HCT116 (cell line): ENCODE results near the gene CAPRIN1. TPM values are rescaled to one million over a fixed set of nuclear protein-coding genes. Genes with fewer than 3 reads are reported as not detected.
A peak's percentile ranks its signal among the peaks of the same experiment; 100 is the strongest.

ENCODE experiments used
- ATAC-seq: fragments of 200-7000 bp; cut with Tn5 transposase; 2 replicates; pipeline ENCODE4 v1.9.1; 2020; ENCODE audit warnings: mild to moderate bottlenecking, moderate library complexity
- BruUV-seq: library from RNA; stranded (reverse); fragments of 400-500 nt; replicated peaks from 2 replicates; lab custom pipeline; 2021; lab: Mats Ljungman, UMichigan
- CTCF ChIA-PET: fragments of 300-600 bp; sonication (Branson Sonifier 250); formaldehyde crosslinking; loops from one replicate; lab custom pipeline; 2021; ENCODE audit warnings: antibody characterized with exemption; lab: Charles Lee
- POLR2A ChIA-PET: fragments of 300-600, 350-600 bp; sonication (Branson Sonifier 250); formaldehyde crosslinking; loops from one replicate; lab custom pipeline; 2021; ENCODE audit warnings: antibody characterized with exemption; lab: Charles Lee
- RAD21 ChIA-PET, 2 experiments: fragments of 300-600 bp; sonication (Branson Sonifier 250); formaldehyde crosslinking; loops; one replicate each; lab custom pipeline; 2023; ENCODE audit warnings: low total read pairs in 2 of 2; ENCODE audit not compliant: uncharacterized antibody in 2 of 2, unreplicated experiment in 2 of 2, low non-redundant PET in 1 of 2; lab: Charles Lee
- DNase-seq: peaks from one replicate; pipeline ENCODE4 v3.0.0-alpha.2; 2010; ENCODE audit warnings: low read depth, low spot score
- H2AFZ ChIP-seq: fragments of 200-600 bp; shearing (Covaris generic), sonication (generic); 2 replicates; pipeline ENCODE4 v1.6.1; 2017; ENCODE audit warnings: low read depth, mixed run types, mixed read lengths, antibody characterized with exemption, low read length; ENCODE audit not compliant: poor library complexity, severe bottlenecking
- H3K27ac ChIP-seq: 2 replicates; pipeline ENCODE4 v1.5.1; 2012; ENCODE audit warnings: low read depth, low read length
- H3K27me3 ChIP-seq: fragments of 200-600 bp; sonication (generic); 2 replicates; pipeline ENCODE4 v1.6.1; 2016; ENCODE audit warnings: mixed run types, low read length, mixed read lengths; ENCODE audit not compliant: insufficient read depth
- H3K36me3 ChIP-seq, 2 experiments: fragments of 200-500 bp in 1 of 2; fragments of 200-600 bp in 1 of 2; sonication (Bioruptor generic) in 1 of 2; sonication (generic) in 1 of 2; 2 replicates each; pipeline versions ENCODE4 v1.5.1 to v1.6.1; 2014 to 2016; ENCODE audit warnings: low read length in 2 of 2, inconsistent platforms in 1 of 2, mixed read lengths in 1 of 2, mixed run types in 1 of 2; ENCODE audit not compliant: insufficient read depth in 2 of 2, control insufficient read depth in 1 of 2
- H3K4me1 ChIP-seq, 2 experiments: fragments of 200-600 bp in 1 of 2; sonication (generic) in 1 of 2; 2 replicates each; pipeline versions ENCODE4 v1.5.1 to v1.6.1; 2012 to 2017; ENCODE audit warnings: low read length in 2 of 2, inconsistent platforms in 1 of 2, mild to moderate bottlenecking in 1 of 2, mixed read lengths in 1 of 2, mixed run types in 1 of 2, moderate library complexity in 1 of 2; ENCODE audit not compliant: insufficient read depth in 2 of 2, control insufficient read depth in 1 of 2
- H3K4me2 ChIP-seq: fragments of 200-600 bp; sonication (generic); 2 replicates; pipeline ENCODE4 v1.6.1; 2017; ENCODE audit warnings: mixed run types, low read length, mixed read lengths
- H3K4me3 ChIP-seq, 2 experiments: fragments of 200-600 bp in 1 of 2; sonication (generic) in 1 of 2; replicated peaks in 1 of 2; 2 replicates each; pipeline ENCODE4 v1.5.1; 2011 to 2016; ENCODE audit warnings: low read length in 2 of 2, control low read depth in 1 of 2, low read depth in 1 of 2, mild to moderate bottlenecking in 1 of 2, mixed read lengths in 1 of 2, mixed run types in 1 of 2
- H3K79me2 ChIP-seq: fragments of 200-600 bp; sonication (generic); 2 replicates; pipeline ENCODE4 v1.6.1; 2017; ENCODE audit warnings: mild to moderate bottlenecking, mixed run types, low read length, moderate library complexity, mixed read lengths; ENCODE audit not compliant: insufficient read depth
- H3K9ac ChIP-seq: fragments of 200-600 bp; sonication (generic); 2 replicates; pipeline ENCODE4 v1.6.1; 2016; ENCODE audit warnings: low read length, mixed read lengths
- H3K9me2 ChIP-seq: fragments of 200-600 bp; sonication (generic), shearing (Covaris generic); 2 replicates; pipeline ENCODE4 v1.6.1; 2017; ENCODE audit warnings: mixed run types, mild to moderate bottlenecking, moderate library complexity; ENCODE audit not compliant: insufficient read depth
- H3K9me3 ChIP-seq, 2 experiments: fragments of 200-500 bp in 1 of 2; fragments of 200-600 bp in 1 of 2; sonication (Bioruptor generic) in 1 of 2; sonication (generic) in 1 of 2; 2 replicates each; pipeline ENCODE4 v1.6.1; 2014 to 2017; ENCODE audit warnings: low read length in 2 of 2, mixed read lengths in 2 of 2, inconsistent platforms in 1 of 2, low read depth in 1 of 2, mild to moderate bottlenecking in 1 of 2, mixed run types in 1 of 2, moderate library complexity in 1 of 2; ENCODE audit not compliant: control insufficient read depth in 1 of 2, insufficient read depth in 1 of 2
- H4K20me1 ChIP-seq: fragments of 200-600 bp; sonication (generic), shearing (Covaris generic); 2 replicates; pipeline ENCODE4 v1.6.1; 2017; ENCODE audit warnings: mixed run types, mild to moderate bottlenecking, moderate library complexity; ENCODE audit not compliant: insufficient read depth
- CEBPB ChIP-seq: IDR thresholded peaks from 2 replicates; pipeline ENCODE4 v1.6.1; 2012; ENCODE audit warnings: low read depth
- EZH2 ChIP-seq: fragments of 200-600 bp; sonication (generic); IDR thresholded peaks from 2 replicates; pipeline ENCODE4 v1.6.1; 2017; ENCODE audit warnings: antibody characterized with exemption, mixed run types
- EZH2phosphoT487 ChIP-seq: fragments of 200-600 bp; IDR thresholded peaks from 2 replicates; pipeline ENCODE4 v1.6.1; 2018; ENCODE audit warnings: antibody characterized with exemption, borderline replicate concordance
- JUND ChIP-seq: IDR thresholded peaks from 2 replicates; pipeline ENCODE4 v1.6.1; 2012
- MAX ChIP-seq: IDR thresholded peaks from 2 replicates; pipeline ENCODE4 v1.6.1; 2012
- POLR2A ChIP-seq: IDR thresholded peaks from 2 replicates; pipeline ENCODE4 v1.7.0; 2011; ENCODE audit warnings: borderline replicate concordance; ENCODE audit not compliant: insufficient read depth, insufficient read length; ENCODE audit errors: extremely low read depth
- POLR2AphosphoS5 ChIP-seq: IDR thresholded peaks from 2 replicates; pipeline ENCODE4 v1.6.1; 2011; ENCODE audit warnings: mild to moderate bottlenecking, low read depth, low read length, moderate library complexity
- RAD21 ChIP-seq: IDR thresholded peaks from 2 replicates; pipeline ENCODE4 v1.6.1; 2012; ENCODE audit warnings: low read depth, mild to moderate bottlenecking
- REST ChIP-seq: IDR thresholded peaks from 2 replicates; pipeline ENCODE4 v1.6.1; 2012; ENCODE audit warnings: low read depth
- SIN3A ChIP-seq: IDR thresholded peaks from 2 replicates; pipeline ENCODE4 v1.6.1; 2012; ENCODE audit warnings: low read depth
- SRF ChIP-seq: IDR thresholded peaks from 2 replicates; pipeline ENCODE4 v1.6.1; 2012; ENCODE audit warnings: low read depth
- YY1 ChIP-seq: IDR thresholded peaks from 2 replicates; pipeline ENCODE4 v1.6.1; 2011; ENCODE audit warnings: low read length, low read depth, moderate library complexity, mild to moderate bottlenecking; ENCODE audit not compliant: insufficient replicate concordance; ENCODE audit errors: extremely low read depth
- ZBTB33 ChIP-seq: IDR thresholded peaks from 2 replicates; pipeline ENCODE4 v1.6.1; 2011; ENCODE audit warnings: mild to moderate bottlenecking, low read length, moderate library complexity; ENCODE audit not compliant: insufficient replicate concordance; ENCODE audit errors: extremely low read depth
- ZNF274 ChIP-seq: fragments of 200-500 bp; sonication (Bioruptor generic); IDR thresholded peaks from 2 replicates; pipeline ENCODE4 v1.6.1; 2014; ENCODE audit warnings: mild to moderate bottlenecking, low read depth, low read length, inconsistent platforms
- intact Hi-C: fragments of 100-400 bp; cut with micrococcal nuclease; formaldehyde crosslinking; loops from 2 replicates; pipeline ENCODE4 v1.10.0; 2022
- total RNA-seq: library from RNA; stranded (reverse); gene quantifications from one replicate; pipeline ENCODE4 v1.2.1, GENCODE V29; 2021; ENCODE audit not compliant: unreplicated experiment

CAPRIN1 gene
- total RNA-seq, 1 experiment from 2014 or later, result 285 TPM

GRCh38 chr11:34053161-34053686, 1.7 kb downstream of the CAPRIN1 start:
- no peak overlapping the region for H2AFZ ChIP-seq
- POLR2A ChIA-PET, result interaction anchor here (1.0 kb wide), 1 partner anchor 55 kb away, joined by 3 read pairs; no protein-coding TSS in a partner anchor
- no TSS peak for BruUV-seq

More at GRCh38 chr11:34053161-34053686, 1.7 kb downstream of the CAPRIN1 start:
- Histone ChIP-seq H3K9ac (peak overlapping the region; percentile 93), H3K9me2 (no peaks in the 10 kb centered on the region; the same call in 1 of the 2 replicates), H3K27me3 (no peaks in the 10 kb centered on the region), H3K79me2 (peaks cover 61% of the 10 kb centered on the region), H3K9me3 (no peaks in the 10 kb centered on the region), H3K36me3 (peaks cover 3 to 20% of the 10 kb centered on the region in 2 experiments; a peak in 3 of 4 replicates), H3K4me3 (peak overlapping the region; percentile 69 to 71), H4K20me1 (peaks cover 17% of the 10 kb centered on the region; the same call in 1 of the 2 replicates), H3K4me1 (peaks cover 17 to 40% of the 10 kb centered on the region in 2 experiments; a peak in 3 of 4 replicates), H3K4me2 (peak overlapping the region; percentile 65), H3K27ac (peak overlapping the region; percentile 99)
- RAD21 ChIA-PET, result interaction anchor here in 1 of 2 experiments (0.7 kb wide), 1 partner anchor 769 kb away, joined by 3 read pairs; no protein-coding TSS in a partner anchor
- intact Hi-C loops, result loop anchor here (2.0 to 5.0 kb wide), 2 partner anchors 52 to 56 kb away; partner anchors contain the start of gene NAT10
- TF ChIP-seq YY1 (peak; percentile 86), ZNF274 (no peak), EZH2 (no peak), POLR2AphosphoS5 (no peak; the same call in 1 of the 2 replicates), CEBPB (no peak), SIN3A (peak; percentile 36; the same call in 1 of the 2 replicates), REST (no peak), EZH2phosphoT487 (no peak), RAD21 (no peak), MAX (peak; percentile 76), JUND (no peak), SRF (no peak), ZBTB33 (no peak), POLR2A (no peak)
- DNase-seq (no peak), ATAC-seq (peak; percentile 11; the same call in 1 of the 2 replicates)
- CTCF ChIA-PET, result no interaction called here
